Body of pancreas (tissue), 4 donors: Measurements from ENCODE around the gene CACNG3.

Experiments
- CTCF ChIP-seq, 7 experiments: fragments of 450-650 bp in 4 of 7; fragments of 200-600 bp in 3 of 7; sonication (generic) in 3 of 7; IDR thresholded peaks; one replicate each; pipeline ENCODE4 v1.5.1; 2016 to 2019; ENCODE audit warnings: antibody characterized with exemption in 7 of 7
- POLR2A ChIP-seq, 3 donors: fragments of 450-650 bp; IDR thresholded peaks; one replicate each; pipeline ENCODE4 v1.6.1; 2016; ENCODE audit warnings: antibody characterized with exemption in 3 of 3, mild to moderate bottlenecking in 2 of 3

GRCh38 chr16:24253192-24253591 is 2.9 kb upstream of the CACNG3 start:
- TF ChIP-seq CTCF (IDR thresholded peaks at IDR 0.05), result peak; percentile 36 to 60 (median 52)
- no peak for TF ChIP-seq POLR2A (IDR thresholded peaks at IDR 0.05)
